IMR-90 (cell line): ENCODE measurements around the gene GALNT16. TPM values are rescaled to one million over a fixed set of nuclear protein-coding genes. Genes with fewer than 3 reads are reported as not detected.
A peak's percentile ranks its signal among the peaks of the same experiment; 100 is the strongest.

Experiments
- ATAC-seq: fragments of 200-7000 bp; cut with Tn5 transposase; 2 replicates; pipeline ENCODE4 v1.9.1; 2020; ENCODE audit warnings: low read depth, mild to moderate bottlenecking, moderate library complexity
- BruUV-seq: library from RNA; stranded (reverse); fragments of 400-500 nt; replicated peaks from 2 replicates; lab custom pipeline; 2021; lab: Mats Ljungman, UMichigan
- CTCF ChIA-PET: fragments of 300-600 bp; formaldehyde crosslinking; extraction: SDS; loops from one replicate; lab custom pipeline; 2021; ENCODE audit warnings: antibody characterized with exemption; lab: Yijun Ruan, JAX
- POLR2A ChIA-PET: fragments of 300-600 bp; sonication (Branson Sonifier 250); formaldehyde crosslinking; loops from one replicate; lab custom pipeline; 2022; ENCODE audit warnings: antibody characterized with exemption; ENCODE audit not compliant: unreplicated experiment; lab: Charles Lee
- DNase-seq: peaks from one replicate; pipeline ENCODE4 v3.0.0; 2013
- H2AFZ ChIP-seq: replicated peaks from 2 replicates; pipeline ENCODE3; 2013; ENCODE audit warnings: low read length, mild to moderate bottlenecking; ENCODE audit not compliant: poor library complexity
- H2AK5ac ChIP-seq: 2 replicates; pipeline ENCODE4 v1.6.1; 2013; ENCODE audit warnings: low read depth, low read length, inconsistent platforms
- H2AK9ac ChIP-seq: replicated peaks from 2 replicates; pipeline ENCODE3; 2013; ENCODE audit warnings: mild to moderate bottlenecking, low read depth, low read length, moderate library complexity; ENCODE audit not compliant: poor library complexity
- H2BK120ac ChIP-seq: 2 replicates; pipeline ENCODE4 v1.6.1; 2013; ENCODE audit warnings: low read depth, low read length, inconsistent platforms
- H2BK15ac ChIP-seq: 3 replicates; pipeline ENCODE4 v1.6.1; 2013; ENCODE audit warnings: low read depth, low read length, inconsistent platforms
- H2BK20ac ChIP-seq: 2 replicates; pipeline ENCODE4 v1.6.1; 2013; ENCODE audit warnings: low read depth, mild to moderate bottlenecking, inconsistent platforms, low read length, moderate library complexity
- H2BK5ac ChIP-seq: 2 replicates; pipeline ENCODE4 v1.6.1; 2013; ENCODE audit warnings: mild to moderate bottlenecking, low read depth, low read length, inconsistent platforms; ENCODE audit not compliant: poor library complexity, severe bottlenecking
- H3K14ac ChIP-seq: replicated peaks from 2 replicates; pipeline ENCODE4 v1.6.1; 2013; ENCODE audit warnings: low read depth, low read length, inconsistent platforms
- H3K18ac ChIP-seq: 2 replicates; pipeline ENCODE4 v1.6.1; 2013; ENCODE audit warnings: low read depth, low read length, control low read depth
- H3K23ac ChIP-seq: 2 replicates; pipeline ENCODE4 v1.6.1; 2013; ENCODE audit warnings: low read depth, low read length, inconsistent platforms
- H3K27ac ChIP-seq: 2 replicates; pipeline ENCODE4 v1.5.1; 2013; ENCODE audit warnings: mild to moderate bottlenecking, control low read depth, low read length; ENCODE audit not compliant: insufficient read depth
- H3K27me3 ChIP-seq: 2 replicates; pipeline ENCODE4 v1.6.1; 2013; ENCODE audit warnings: low read length; ENCODE audit not compliant: control insufficient read depth, insufficient read depth
- H3K36me3 ChIP-seq: 2 replicates; pipeline ENCODE4 v1.6.1; 2013; ENCODE audit warnings: low read length, mixed read lengths; ENCODE audit not compliant: control insufficient read depth, insufficient read depth
- H3K4ac ChIP-seq: 2 replicates; pipeline ENCODE4 v1.6.1; 2013; ENCODE audit warnings: low read depth, low read length, inconsistent platforms
- H3K4me1 ChIP-seq: 2 replicates; pipeline ENCODE4 v1.6.1; 2013; ENCODE audit warnings: low read length, mixed read lengths; ENCODE audit not compliant: control insufficient read depth, insufficient read depth
- H3K4me2 ChIP-seq: 2 replicates; pipeline ENCODE4 v1.6.1; 2013; ENCODE audit warnings: low read depth, mild to moderate bottlenecking, control low read depth, low read length, moderate library complexity
- H3K4me3 ChIP-seq: 2 replicates; pipeline ENCODE4 v1.5.1; 2013; ENCODE audit warnings: low read depth, mild to moderate bottlenecking, control low read depth, low read length, moderate library complexity; ENCODE audit not compliant: insufficient read depth
- H3K56ac ChIP-seq: 2 replicates; pipeline ENCODE4 v1.6.1; 2013; ENCODE audit warnings: low read length, inconsistent platforms; ENCODE audit not compliant: insufficient read depth; ENCODE audit errors: extremely low read depth
- H3K79me1 ChIP-seq, 2 experiments: 2 replicates each; pipeline ENCODE4 v1.6.1; 2013; ENCODE audit warnings: low read length in 2 of 2, inconsistent platforms in 1 of 2, low read depth in 1 of 2
- H3K9ac ChIP-seq: 2 replicates; pipeline ENCODE4 v1.6.1; 2013; ENCODE audit warnings: low read depth, low read length, control low read depth
- H3K9me1 ChIP-seq: 2 replicates; pipeline ENCODE4 v1.6.1; 2013; ENCODE audit warnings: low read length, inconsistent platforms; ENCODE audit not compliant: insufficient read depth
- H3K9me3 ChIP-seq: 2 replicates; pipeline ENCODE4 v1.6.1; 2013; ENCODE audit warnings: low read length; ENCODE audit not compliant: control insufficient read depth, insufficient read depth
- H4K20me1 ChIP-seq: 2 replicates; pipeline ENCODE4 v1.6.1; 2013; ENCODE audit warnings: low read length, inconsistent platforms; ENCODE audit not compliant: insufficient read depth
- H4K5ac ChIP-seq: 2 replicates; pipeline ENCODE4 v1.6.1; 2013; ENCODE audit warnings: mild to moderate bottlenecking, low read depth, low read length, control low read depth
- H4K8ac ChIP-seq, 2 experiments: 2 replicates each; pipeline ENCODE4 v1.6.1; 2013; ENCODE audit warnings: low read depth in 2 of 2, low read length in 2 of 2, control low read depth in 1 of 2, inconsistent platforms in 1 of 2
- H4K91ac ChIP-seq: 2 replicates; pipeline ENCODE4 v1.6.1; 2013; ENCODE audit warnings: low read depth, low read length, inconsistent platforms; ENCODE audit not compliant: insufficient read depth
- NFE2L2 ChIP-seq: fragments of 150-350 bp; IDR thresholded peaks from 2 replicates; pipeline ENCODE4 v1.6.1; 2016; ENCODE audit warnings: low read depth, mild to moderate bottlenecking, low read length
- POLR2A ChIP-seq: IDR thresholded peaks from 2 replicates; pipeline ENCODE4 v1.6.1; 2012; ENCODE audit warnings: mild to moderate bottlenecking, low read depth, low read length
- RAD21 ChIP-seq: IDR thresholded peaks from 2 replicates; pipeline ENCODE4 v1.6.1; 2012; ENCODE audit warnings: low read length, improper control_type of control experiment
- SMC3 ChIP-seq: fragments of 150-350 bp; IDR thresholded peaks from 2 replicates; pipeline ENCODE4 v1.6.1; 2016; ENCODE audit warnings: low read depth, mild to moderate bottlenecking, antibody characterized with exemption, low read length, moderate library complexity
- WGBS, 2 experiments: methylation state at CpG; one replicate each; pipeline versions ENCODE4 v1.1.5 to v1.1.7; 2013; ENCODE audit warnings: missing lambda C conversion rate in 2 of 2; ENCODE audit not compliant: insufficient read length in 1 of 2; ENCODE audit errors: extremely low coverage in 2 of 2; 5-methylcytosine and 5-hydroxymethylcytosine counted together
- dilution Hi-C: fragments of 300-500 bp; cut with HindIII; formaldehyde crosslinking; loops from one replicate; pipeline ENCODE4 v1.14.3; 2018; ENCODE audit warnings: low sequenced_read_pairs; ENCODE audit not compliant: unreplicated experiment
- in situ Hi-C: fragments of 300-500 bp; cut with MboI; formaldehyde crosslinking; loops from 3 replicates; pipeline ENCODE4 v1.14.3; 2019; ENCODE audit warnings: low sequenced_read_pairs, inconsistent platforms, mixed read lengths
- intact Hi-C: fragments of 100-400 bp; cut with micrococcal nuclease; formaldehyde crosslinking; loops from 2 replicates; pipeline ENCODE4 v1.10.0; 2022
- polyA plus RNA-seq, 3 experiments: library from polyadenylated mRNA; depleted of rRNA; stranded (reverse); fragments of >200 nt; gene quantifications; 2 replicates each; pipeline ENCODE4 v1.2.3, GENCODE V29; 2012; ENCODE audit warnings: low replicate concordance in 1 of 3
- total RNA-seq: library from RNA; depleted of rRNA; stranded (reverse); fragments of >200 nt; gene quantifications from 2 replicates; pipeline ENCODE4 v1.2.3, GENCODE V29; 2012
- TF ChIP-seq, protein P1 (sequence below): fragments of 150-350 bp; IDR thresholded peaks from 2 replicates; pipeline ENCODE4 v1.6.1; 2016; ENCODE audit warnings: low read depth, mild to moderate bottlenecking, low read length, moderate library complexity, borderline replicate concordance
- TF ChIP-seq, protein P2 (sequence below): fragments of 150-350 bp; IDR thresholded peaks from 2 replicates; pipeline ENCODE4 v1.6.1; 2017; ENCODE audit warnings: mild to moderate bottlenecking, antibody characterized with exemption, low read length, low read depth

Gene GALNT16
- total and polyA plus RNA-seq, 2 of the 4 experiments (the other 2 are of a cell fraction) = 0.36 to 1.5 TPM

DNA sequence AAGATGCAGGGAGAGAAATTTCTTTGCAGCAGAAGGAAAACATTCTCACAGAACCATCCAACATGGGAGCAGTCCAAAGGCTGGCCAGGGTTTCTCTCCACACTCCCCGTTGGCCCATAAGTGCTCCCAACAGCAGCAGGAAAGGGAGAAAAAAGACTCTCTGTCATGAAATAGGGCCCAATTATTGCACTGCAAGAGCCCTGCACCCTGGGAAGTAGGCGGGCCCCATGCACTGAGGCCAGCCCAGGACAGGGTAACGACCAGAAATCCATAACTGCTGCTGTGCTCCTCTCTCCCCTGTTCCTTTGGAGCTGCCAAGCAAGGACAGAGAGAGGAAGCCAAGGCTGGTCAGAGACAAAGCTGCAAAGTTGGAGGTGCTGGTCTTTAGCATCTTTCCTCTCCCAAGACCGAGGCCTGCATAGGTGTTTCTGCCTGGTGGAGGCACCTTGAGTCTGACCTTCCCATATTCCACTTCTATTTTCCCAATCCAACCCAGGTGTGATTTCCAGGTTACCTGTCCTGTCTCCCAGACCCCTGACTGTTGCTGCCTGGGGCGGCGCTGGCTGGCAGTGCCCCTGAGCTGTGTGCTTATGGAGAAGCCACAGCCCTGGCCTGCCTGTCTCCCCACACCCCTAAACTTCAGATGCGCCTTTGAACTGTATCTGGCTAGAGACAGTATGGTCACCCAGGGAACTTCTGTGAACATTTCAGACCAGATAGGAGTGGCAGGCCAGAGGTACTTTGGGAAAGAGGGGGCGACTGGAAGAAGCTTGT is 6.8 kb downstream of the GALNT16 start:
- Histone ChIP-seq H3K9ac (no peak overlapping the region), H3K9me3 (no peaks in the 10 kb centered on the region), H2AFZ (peak overlapping the region; percentile 19), H4K8ac (no peak overlapping the region), H2BK5ac (no peak overlapping the region), H3K23ac (no peak overlapping the region), H2AK5ac (no peak overlapping the region), H3K56ac (no peak overlapping the region), H3K4me2 (no peak overlapping the region), H3K14ac (no peak overlapping the region), H2BK15ac (0 out of 3 replicates have a peak overlapping the region, but pooled peaks have one; percentile 21), H3K27me3 (peaks cover 8% of the 10 kb centered on the region), H3K9me1 (peaks cover 30% of the 10 kb centered on the region), H3K79me1 (peaks cover 0 to 4% of the 10 kb centered on the region in 2 experiments; a peak in 1 of 4 replicates), H3K18ac (no peak overlapping the region), H3K4me1 (peaks cover 10% of the 10 kb centered on the region), H3K4me3 (no peak overlapping the region), H2BK120ac (no peak overlapping the region), H2BK20ac (no peak overlapping the region), H3K27ac (no peak overlapping the region), H4K20me1 (peaks cover 3% of the 10 kb centered on the region), H4K91ac (no peak overlapping the region), H4K5ac (no peak overlapping the region), H3K4ac (no peak overlapping the region), H2AK9ac (no peak overlapping the region), H3K36me3 (no peaks in the 10 kb centered on the region)
- no TSS peak for BruUV-seq
- no peak for DNase-seq
- dilution Hi-C loops = no loop called here
- POLR2A ChIA-PET = interaction anchor here (0.5 kb wide), 1 partner anchor 313 kb away, joined by 9 read pairs; no protein-coding TSS in a partner anchor
- intact Hi-C loops = loop anchor here (5.0 kb wide), 1 partner anchor 51 kb away; no protein-coding TSS in a partner anchor
- CTCF ChIA-PET = no interaction called here
- no peak for ATAC-seq
- TF ChIP-seq NFE2L2 = no peak
- TF ChIP-seq, protein P1, sequence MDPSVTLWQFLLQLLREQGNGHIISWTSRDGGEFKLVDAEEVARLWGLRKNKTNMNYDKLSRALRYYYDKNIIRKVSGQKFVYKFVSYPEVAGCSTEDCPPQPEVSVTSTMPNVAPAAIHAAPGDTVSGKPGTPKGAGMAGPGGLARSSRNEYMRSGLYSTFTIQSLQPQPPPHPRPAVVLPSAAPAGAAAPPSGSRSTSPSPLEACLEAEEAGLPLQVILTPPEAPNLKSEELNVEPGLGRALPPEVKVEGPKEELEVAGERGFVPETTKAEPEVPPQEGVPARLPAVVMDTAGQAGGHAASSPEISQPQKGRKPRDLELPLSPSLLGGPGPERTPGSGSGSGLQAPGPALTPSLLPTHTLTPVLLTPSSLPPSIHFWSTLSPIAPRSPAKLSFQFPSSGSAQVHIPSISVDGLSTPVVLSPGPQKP = no peak
- TF ChIP-seq, protein P2, sequence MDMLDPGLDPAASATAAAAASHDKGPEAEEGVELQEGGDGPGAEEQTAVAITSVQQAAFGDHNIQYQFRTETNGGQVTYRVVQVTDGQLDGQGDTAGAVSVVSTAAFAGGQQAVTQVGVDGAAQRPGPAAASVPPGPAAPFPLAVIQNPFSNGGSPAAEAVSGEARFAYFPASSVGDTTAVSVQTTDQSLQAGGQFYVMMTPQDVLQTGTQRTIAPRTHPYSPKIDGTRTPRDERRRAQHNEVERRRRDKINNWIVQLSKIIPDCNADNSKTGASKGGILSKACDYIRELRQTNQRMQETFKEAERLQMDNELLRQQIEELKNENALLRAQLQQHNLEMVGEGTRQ = no peak
- no peak for TF ChIP-seq SMC3
- no peak for TF ChIP-seq RAD21
- TF ChIP-seq POLR2A = no peak
- WGBS, 2 experiments = 92% methylated on average over 2 of the region's 8 CpGs; no CpG with 5 or more reads in 1 of the 2 experiments
- in situ Hi-C loops = loop anchor here (25.0 kb wide), 1 partner anchor 471 kb away; no protein-coding TSS in a partner anchor
